Left colon (tissue), 2 donors: ENCODE data around the gene LIPC. TPM values are rescaled to one million over a fixed set of nuclear protein-coding genes. Genes with fewer than 3 reads are reported as not detected.

Source experiments
- ATAC-seq: fragments of 200-7000 bp; cut with Tn5 transposase; one replicate; pipeline ENCODE4 v1.9.1; 2020; ENCODE audit warnings: mild to moderate bottlenecking, moderate library complexity
- DNase-seq, 2 donors: peaks; one replicate each; pipeline ENCODE4 v3.0.0-alpha.2; 2020
- intact Hi-C, 2 donors: fragments of 100-400 bp; cut with DNase I in 1 of 2; cut with micrococcal nuclease in 1 of 2; formaldehyde crosslinking; loops; one replicate each; pipeline versions ENCODE4 v1.11.2 to v1.14.0; 2022; cut with DNase I, micrococcal nuclease
- total RNA-seq, 2 donors: library from RNA; stranded (reverse); fragmentation: NEBNext Ultra II Directional; extraction: Animal tissue kit (Norgen Biotek cat#: 25700); gene quantifications; one replicate each; pipeline ENCODE4 v1.2.1, GENCODE V29; 2021
- donor health status: DM: no; HTN: no; CAD: no.
- donor health status: DM: yes; HTN: yes; CAD: no.

The LIPC gene
- total RNA-seq, 2 donors from 2014 or later, result 3.0 to 6.0 TPM

GRCh38 chr15:58447271-58448010, 15.7 kb downstream of the LIPC start:
- ATAC-seq (peak; percentile 81), DNase-seq (no peak)
- intact Hi-C loops, result no loop called here

DNA sequence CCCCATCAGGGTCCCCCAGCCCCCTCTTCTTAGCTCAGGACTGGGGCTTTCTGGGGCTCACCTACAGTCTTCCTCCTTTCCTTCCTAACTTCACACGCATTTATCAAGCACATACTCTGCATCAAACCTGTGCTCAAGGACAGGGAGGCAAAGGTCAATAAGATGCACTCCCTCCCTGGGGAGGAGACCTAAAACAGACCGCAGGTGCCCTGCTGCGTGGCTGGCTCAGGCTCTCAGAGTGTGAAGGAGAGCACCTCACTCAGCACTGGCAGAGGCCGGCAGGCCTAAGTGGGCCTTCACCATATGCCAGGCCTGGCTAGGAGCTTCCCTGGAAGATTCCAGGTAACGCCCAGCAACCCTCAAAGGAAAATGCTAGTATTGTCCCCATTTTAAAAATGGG, 16.5 kb downstream of the LIPC start:
- intact Hi-C loops, result no loop called here
- DNase-seq, result no peak
- peak; percentile 81 for ATAC-seq

DNA sequence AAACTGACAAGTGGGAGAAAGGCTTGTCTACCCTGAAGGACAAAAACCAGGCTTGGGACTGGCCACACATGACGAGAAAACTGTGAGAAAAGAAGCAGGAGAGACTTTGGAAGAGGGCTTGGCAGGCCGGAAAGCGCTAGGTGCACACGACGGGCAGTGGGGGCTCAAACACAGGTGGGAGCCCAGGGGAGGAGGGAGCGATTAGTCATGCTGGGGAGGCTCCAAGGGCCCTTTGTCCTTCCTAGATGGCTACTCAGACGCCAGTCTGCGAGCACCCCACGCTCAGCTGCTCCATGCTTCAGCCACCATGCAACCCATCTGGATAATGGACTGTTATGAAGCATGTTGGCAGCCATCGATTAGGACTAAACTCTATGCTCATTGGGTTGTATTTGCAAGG, 17.1 kb downstream of the LIPC start:
- DNase-seq (no peak), ATAC-seq (no peak)
- intact Hi-C loops, result no loop called here

GRCh38 chr15:58451826-58452225, 20.0 kb downstream of the LIPC start:
- DNase-seq (no peak), ATAC-seq (no peak)
- intact Hi-C loops, result no loop called here

GRCh38 chr15:58452775-58453174, 21.0 kb downstream of the LIPC start:
- intact Hi-C loops, result no loop called here
- no peak for DNase-seq
- no peak for ATAC-seq

DNA sequence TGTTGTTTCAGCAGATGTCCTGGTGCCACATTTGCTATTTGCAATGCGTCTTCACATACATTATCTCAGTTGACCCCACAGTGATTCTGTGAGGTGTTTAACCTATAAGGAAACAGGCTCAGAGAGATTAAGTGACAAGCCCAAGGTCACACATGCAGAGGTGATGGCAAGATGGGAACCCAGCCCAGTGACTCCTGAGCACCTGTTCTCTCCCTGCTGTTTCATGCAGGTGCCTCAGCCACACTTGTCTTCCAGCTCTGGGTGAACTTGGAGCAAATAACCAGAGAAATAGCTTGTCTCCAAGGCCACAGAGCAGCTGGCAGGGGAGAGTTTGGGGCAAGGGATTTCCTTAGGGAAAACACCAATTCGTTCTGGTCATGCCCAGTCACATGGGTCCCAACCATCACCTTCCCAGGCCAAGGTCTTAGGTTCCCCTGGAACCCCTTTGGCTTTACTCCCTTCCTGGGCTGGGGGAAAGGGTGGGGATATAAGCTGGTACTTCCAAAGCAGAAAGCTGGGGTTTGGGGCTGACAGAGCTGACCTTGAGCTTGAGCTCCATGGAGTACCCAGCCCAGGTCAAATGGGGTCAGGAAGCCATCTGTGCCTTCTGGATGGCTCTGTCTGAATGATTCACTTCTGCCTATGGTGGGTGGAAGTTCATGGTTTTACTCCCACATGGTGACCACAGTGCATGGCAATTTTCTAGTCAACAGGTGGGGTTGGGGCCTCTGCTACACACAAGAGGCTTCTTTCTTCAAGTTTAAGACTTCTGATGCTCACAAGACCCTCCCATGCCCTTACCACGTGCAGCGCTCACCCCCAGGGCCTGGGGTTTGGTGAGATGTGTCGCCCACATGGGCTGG, 22.4 kb downstream of the LIPC start:
- no peak for ATAC-seq
- no peak for DNase-seq
- intact Hi-C loops, result no loop called here

DNA sequence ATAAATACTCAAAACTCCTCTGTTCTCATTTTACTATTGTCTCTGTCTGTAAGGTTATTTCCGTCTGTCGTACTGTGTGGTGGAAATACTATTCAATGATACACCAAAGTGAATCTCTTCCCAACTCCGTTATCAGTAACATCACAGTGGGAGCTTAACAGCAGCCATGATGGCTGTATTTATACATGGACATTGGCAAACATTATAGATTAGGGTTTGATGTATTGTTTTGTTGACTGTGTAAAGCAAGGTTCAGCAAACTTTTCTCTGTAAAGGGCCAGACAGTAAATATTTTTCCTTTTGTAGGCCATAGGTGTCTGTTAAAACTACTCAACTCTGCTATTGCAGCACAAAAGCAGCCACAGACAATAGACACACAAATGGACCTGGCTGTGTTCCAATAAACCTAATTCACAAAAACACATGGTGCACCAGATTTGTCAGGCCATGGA, 23.2 kb downstream of the LIPC start:
- ATAC-seq (no peak), DNase-seq (no peak)
- intact Hi-C loops, result no loop called here

GRCh38 chr15:58457466-58457965, 25.7 kb downstream of the LIPC start:
- DNase-seq (no peak), ATAC-seq (no peak)
- intact Hi-C loops, result no loop called here

DNA sequence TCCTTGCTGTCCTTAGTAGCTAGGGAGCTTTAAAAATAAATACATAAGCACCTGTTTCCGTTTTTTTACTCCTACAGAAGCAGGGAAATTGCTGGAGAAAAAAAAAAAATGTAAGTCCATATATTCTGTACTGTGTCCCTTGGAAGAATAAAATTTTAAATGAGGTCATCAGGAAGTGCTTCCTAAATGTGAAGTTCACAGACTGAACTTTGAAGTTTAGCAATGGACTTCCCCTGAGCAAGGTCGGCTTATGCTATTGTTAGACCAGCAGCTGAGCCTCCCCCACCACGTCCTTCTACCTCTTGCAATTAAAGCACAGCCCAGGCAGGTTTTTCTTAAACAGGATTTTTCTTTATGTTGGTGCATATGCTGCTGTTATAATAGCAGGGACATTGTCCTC, 26.3 kb downstream of the LIPC start:
- DNase-seq (peak in 1 of 2 donors; percentile 62), ATAC-seq (peak; percentile 66)
- intact Hi-C loops, result no loop called here

- intact Hi-C loops, result no loop called here
- no peak for ATAC-seq
- no peak for DNase-seq
These were observed 27.3 kb downstream of the LIPC start for GRCh38 chr15:58459045-58459444.

DNA sequence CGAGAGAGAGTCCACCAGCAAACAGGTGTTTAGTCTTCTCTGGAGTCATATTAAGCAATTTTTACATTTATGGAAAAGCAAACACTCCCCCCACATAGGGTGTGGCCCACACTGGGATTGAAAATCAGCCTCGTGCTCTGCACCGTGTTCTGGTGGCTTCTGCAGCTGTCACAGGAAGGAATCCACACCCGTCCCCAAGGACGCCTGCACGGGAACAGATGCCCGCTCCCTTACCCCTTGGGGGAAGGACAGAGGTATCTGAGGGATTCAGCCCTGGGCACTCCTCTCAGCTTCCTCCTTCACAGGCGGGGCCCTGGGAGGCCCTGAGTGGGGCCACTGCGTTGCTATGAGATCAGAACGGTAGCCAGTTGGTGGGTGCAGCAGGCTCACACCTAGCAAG, 27.8 kb downstream of the LIPC start:
- intact Hi-C loops, result no loop called here
- peak; percentile 61 to 81 for DNase-seq
- ATAC-seq, result peak; percentile 61

GRCh38 chr15:58460116-58460790, 28.5 kb downstream of the LIPC start:
- DNase-seq (no peak), ATAC-seq (no peak)
- intact Hi-C loops, result no loop called here

GRCh38 chr15:58460872-58461271, 29.1 kb downstream of the LIPC start:
- ATAC-seq (peak; percentile 16), DNase-seq (no peak)
- intact Hi-C loops, result no loop called here

DNA sequence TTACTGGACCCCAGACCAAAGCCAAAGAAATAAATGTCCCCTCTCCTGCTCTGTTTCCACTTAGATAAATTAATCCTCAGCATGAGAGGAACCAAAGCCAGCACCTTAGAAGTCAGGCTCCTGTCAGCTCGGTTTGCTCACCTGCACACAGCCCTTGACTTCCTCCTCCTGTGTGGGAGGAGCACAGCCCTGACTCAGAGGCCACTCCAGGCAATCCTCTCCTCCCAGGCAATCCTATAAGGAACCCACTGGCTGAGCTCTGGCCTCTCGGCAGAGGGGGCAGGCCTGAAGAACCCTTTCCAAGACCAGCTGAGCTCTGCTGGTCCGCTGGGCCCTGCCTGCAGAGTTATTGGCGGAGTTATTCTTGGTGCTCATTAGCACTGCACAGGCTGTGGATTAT, 30.8 kb downstream of the LIPC start:
- ATAC-seq (peak; percentile 79), DNase-seq (peak; percentile 64 to 85)
- intact Hi-C loops, result no loop called here

- intact Hi-C loops, result no loop called here
- DNase-seq, result no peak
- ATAC-seq, result no peak
These were observed 31.3 kb downstream of the LIPC start for GRCh38 chr15:58462973-58463663.

- no peak for DNase-seq
- intact Hi-C loops, result no loop called here
- ATAC-seq, result no peak
These were observed 32.2 kb downstream of the LIPC start for GRCh38 chr15:58463815-58464650.

GRCh38 chr15:58465070-58465469, 33.3 kb downstream of the LIPC start:
- ATAC-seq (no peak), DNase-seq (no peak)
- intact Hi-C loops, result no loop called here

- ATAC-seq, result no peak
- no peak for DNase-seq
- intact Hi-C loops, result no loop called here
These were observed 34.2 kb downstream of the LIPC start for GRCh38 chr15:58465866-58466517.
